ENCODE results near the gene ADAMTS13.

DNA sequence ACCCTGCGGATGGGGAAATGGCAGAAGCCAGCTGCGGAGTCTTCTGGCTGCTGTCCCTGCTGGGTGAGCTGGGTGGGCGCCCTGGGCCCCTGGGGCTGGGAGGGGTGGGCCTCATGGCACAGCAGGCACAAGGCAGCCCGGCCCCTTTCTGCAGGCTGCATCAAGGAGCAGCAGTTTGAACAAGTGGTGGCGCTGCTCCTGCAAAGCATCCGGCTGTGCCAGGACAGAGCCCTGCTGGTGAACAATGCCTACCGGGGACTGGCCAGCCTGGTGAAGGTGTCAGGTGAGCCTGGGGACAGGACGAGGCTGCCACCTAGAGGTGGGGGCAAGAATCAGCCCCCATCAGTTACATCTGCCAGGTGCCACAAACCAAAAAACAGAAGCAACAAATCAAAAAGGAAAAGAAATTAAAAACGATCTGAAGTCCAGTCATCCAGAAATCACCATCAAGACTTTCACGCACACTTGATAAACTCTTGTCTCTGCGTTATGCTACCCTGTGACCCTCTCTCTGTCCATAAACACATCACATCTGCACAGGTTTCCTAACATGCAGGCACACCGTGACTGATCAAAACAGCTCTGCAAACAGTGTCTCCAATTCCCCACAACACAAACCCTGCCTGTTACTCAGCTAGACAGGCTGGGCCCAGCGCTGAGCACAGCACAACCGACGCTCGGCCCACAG is 18.3 kb upstream of the ADAMTS13 start:
- TF ChIP-seq, protein P1, sequence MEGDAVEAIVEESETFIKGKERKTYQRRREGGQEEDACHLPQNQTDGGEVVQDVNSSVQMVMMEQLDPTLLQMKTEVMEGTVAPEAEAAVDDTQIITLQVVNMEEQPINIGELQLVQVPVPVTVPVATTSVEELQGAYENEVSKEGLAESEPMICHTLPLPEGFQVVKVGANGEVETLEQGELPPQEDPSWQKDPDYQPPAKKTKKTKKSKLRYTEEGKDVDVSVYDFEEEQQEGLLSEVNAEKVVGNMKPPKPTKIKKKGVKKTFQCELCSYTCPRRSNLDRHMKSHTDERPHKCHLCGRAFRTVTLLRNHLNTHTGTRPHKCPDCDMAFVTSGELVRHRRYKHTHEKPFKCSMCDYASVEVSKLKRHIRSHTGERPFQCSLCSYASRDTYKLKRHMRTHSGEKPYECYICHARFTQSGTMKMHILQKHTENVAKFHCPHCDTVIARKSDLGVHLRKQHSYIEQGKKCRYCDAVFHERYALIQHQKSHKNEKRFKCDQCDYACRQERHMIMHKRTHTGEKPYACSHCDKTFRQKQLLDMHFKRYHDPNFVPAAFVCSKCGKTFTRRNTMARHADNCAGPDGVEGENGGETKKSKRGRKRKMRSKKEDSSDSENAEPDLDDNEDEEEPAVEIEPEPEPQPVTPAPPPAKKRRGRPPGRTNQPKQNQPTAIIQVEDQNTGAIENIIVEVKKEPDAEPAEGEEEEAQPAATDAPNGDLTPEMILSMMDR (IDR thresholded peaks at IDR 0.05): peak; percentile 10 to 46 (median 25)
- TF ChIP-seq POLR2A (IDR thresholded peaks at IDR 0.05): no peak
